Measurements from ENCODE around the gene PRG2.

GRCh38 chr11:57359896-57360690, 30.4 kb downstream of the PRG2 start:
- TF ChIP-seq CTCF (IDR thresholded peaks at IDR 0.05): no peak
- TF ChIP-seq POLR2A (IDR thresholded peaks at IDR 0.05): no peak
- no peak for TF ChIP-seq EP300 (IDR thresholded peaks at IDR 0.05)

Data from upper lobe of left lung (tissue), 4 donors.